GM19452 (cell line): ENCODE measurements around the gene KCNG2.

ENCODE experiments used
- ATAC-seq: cut with Tn5 transposase; IDR thresholded peaks from one replicate; pipeline ENCODE4 v1.9.1; 2021; ENCODE audit not compliant: unreplicated experiment

The KCNG2 gene

GRCh38 chr18:79766308-79766707 is 31.4 kb upstream of the KCNG2 start:
- ATAC-seq = no peak

GRCh38 chr18:79768745-79769144 is 29.0 kb upstream of the KCNG2 start:
- ATAC-seq = no peak

GRCh38 chr18:79769698-79770500 is 27.8 kb upstream of the KCNG2 start:
- no peak for ATAC-seq

GRCh38 chr18:79770501-79770815 is 27.3 kb upstream of the KCNG2 start:
- ATAC-seq = no peak

GRCh38 chr18:79770826-79771225 is 26.9 kb upstream of the KCNG2 start:
- ATAC-seq = no peak

GRCh38 chr18:79771446-79772107 is 26.2 kb upstream of the KCNG2 start:
- ATAC-seq = no peak

GRCh38 chr18:79772108-79772864 is 25.5 kb upstream of the KCNG2 start:
- ATAC-seq = no peak

- ATAC-seq = no peak
Observed at GRCh38 chr18:79772865-79773696, 24.7 kb upstream of the KCNG2 start.

GRCh38 chr18:79774111-79774510 is 23.6 kb upstream of the KCNG2 start:
- no peak for ATAC-seq

GRCh38 chr18:79775441-79776221 is 22.1 kb upstream of the KCNG2 start:
- no peak for ATAC-seq

- no peak for ATAC-seq
Observed at GRCh38 chr18:79776674-79777073, 21.1 kb upstream of the KCNG2 start.

GRCh38 chr18:79778291-79778791 is 19.4 kb upstream of the KCNG2 start:
- no peak for ATAC-seq

- ATAC-seq = no peak
Observed at GRCh38 chr18:79779021-79779699, 18.6 kb upstream of the KCNG2 start.

GRCh38 chr18:79779700-79780190 is 18.0 kb upstream of the KCNG2 start:
- ATAC-seq = no peak

- ATAC-seq = no peak
Observed at GRCh38 chr18:79780547-79780946, 17.2 kb upstream of the KCNG2 start.

GRCh38 chr18:79781331-79781941 is 16.3 kb upstream of the KCNG2 start:
- ATAC-seq = no peak

GRCh38 chr18:79782566-79783308 is 15.0 kb upstream of the KCNG2 start:
- ATAC-seq = no peak
